Nephron (organoid): Measurements from ENCODE around the gene ZNF416.
A peak's percentile ranks its signal among the peaks of the same experiment; 100 is the strongest.

Source experiments
- H3K27ac Mint-ChIP-seq, 3 experiments: 2 replicates each; pipeline ENCODE4 v1.8.0; 2020; ENCODE audit warnings: mixed read lengths in 3 of 3, mild to moderate bottlenecking in 2 of 3, moderate library complexity in 1 of 3
- H3K27me3 Mint-ChIP-seq: 2 replicates; pipeline ENCODE4 v1.8.0; 2021; ENCODE audit warnings: low read depth, mild to moderate bottlenecking, moderate library complexity, mixed read lengths
- H3K36me3 Mint-ChIP-seq: 2 replicates; pipeline ENCODE4 v1.8.0; 2020; ENCODE audit warnings: low read depth, mixed read lengths
- H3K4me1 Mint-ChIP-seq: 2 replicates; pipeline ENCODE4 v1.8.0; 2020; ENCODE audit warnings: mixed read lengths
- H3K4me3 Mint-ChIP-seq, 3 experiments: 2 replicates each; pipeline ENCODE4 v1.8.0; 2020; ENCODE audit warnings: mild to moderate bottlenecking in 3 of 3, mixed read lengths in 3 of 3, moderate library complexity in 2 of 3
- H3K9me3 Mint-ChIP-seq: 2 replicates; pipeline ENCODE4 v1.8.0; 2020; ENCODE audit warnings: mixed read lengths
- TF ChIP-seq, protein P1 (sequence below), 3 experiments: fragments of 200-600 bp; sonication (generic); IDR thresholded peaks; one replicate each; pipeline ENCODE4 v1.5.0; 2021; ENCODE audit warnings: antibody characterized with exemption in 3 of 3; ENCODE audit not compliant: unreplicated experiment in 3 of 3

ZNF416 gene

DNA sequence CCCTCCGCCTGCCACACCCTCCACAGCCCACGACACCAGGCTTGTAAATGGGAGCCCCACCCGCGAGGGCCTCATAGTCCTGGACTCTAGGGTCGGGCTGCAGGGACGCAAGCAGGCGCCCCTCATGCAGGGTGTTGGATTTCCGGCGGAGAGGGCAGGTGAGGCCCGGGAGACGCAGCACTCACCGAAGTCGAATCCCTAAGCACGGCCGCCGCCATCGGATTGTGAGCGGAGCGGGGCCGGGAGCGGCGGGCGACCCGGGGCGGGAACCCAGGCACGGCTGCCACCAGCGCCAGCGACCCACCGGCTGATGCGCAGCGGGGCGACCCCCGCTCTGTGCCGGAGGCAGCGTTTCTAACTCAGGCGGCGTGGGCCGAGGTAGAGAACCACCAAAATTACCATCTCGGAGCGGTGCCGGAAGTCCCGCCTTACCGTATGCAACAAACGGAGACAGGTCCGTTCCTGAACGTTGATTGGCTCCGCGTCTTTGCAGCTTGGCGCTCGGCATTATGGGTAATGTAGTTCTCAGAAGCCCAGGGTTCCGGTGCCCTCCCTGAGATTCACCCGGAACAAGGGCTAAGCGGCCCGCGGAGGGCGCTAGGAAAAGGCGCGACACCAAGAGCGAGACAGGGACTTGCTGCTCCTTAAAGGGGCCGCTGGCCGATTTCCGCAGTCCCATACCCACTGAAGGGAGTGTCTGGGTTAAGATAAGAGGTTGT is at the start of gene ZNF416:
ZNF416 (minus strand) TSS at position 425 of the 719 bp plus-strand sequence; CDS start at position 218, 207 bp downstream.
- peaks cover 13% of the 10 kb centered on the region for H3K4me1 Mint-ChIP-seq

DNA sequence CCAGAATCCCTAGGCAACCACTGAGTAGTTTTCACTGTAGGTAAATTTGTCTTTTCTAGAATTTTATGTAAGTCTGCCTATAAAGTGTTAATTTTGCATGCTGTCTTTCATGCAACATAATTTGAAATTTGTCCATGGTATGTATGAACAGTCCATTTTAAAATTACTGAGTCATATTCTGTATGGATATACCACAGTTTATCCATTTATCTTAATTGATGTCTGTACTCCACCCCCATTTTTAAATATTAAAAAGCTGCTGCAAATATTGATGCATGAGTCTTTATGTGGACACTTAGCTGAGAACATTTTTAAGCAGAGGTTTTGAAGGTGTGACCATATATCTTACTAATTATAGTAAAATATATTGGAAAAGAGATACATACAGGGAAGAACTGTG is 44.4 kb upstream of the ZNF416 start:
- peaks cover 92% of the 10 kb centered on the region for H3K9me3 Mint-ChIP-seq
- TF ChIP-seq, protein P1, sequence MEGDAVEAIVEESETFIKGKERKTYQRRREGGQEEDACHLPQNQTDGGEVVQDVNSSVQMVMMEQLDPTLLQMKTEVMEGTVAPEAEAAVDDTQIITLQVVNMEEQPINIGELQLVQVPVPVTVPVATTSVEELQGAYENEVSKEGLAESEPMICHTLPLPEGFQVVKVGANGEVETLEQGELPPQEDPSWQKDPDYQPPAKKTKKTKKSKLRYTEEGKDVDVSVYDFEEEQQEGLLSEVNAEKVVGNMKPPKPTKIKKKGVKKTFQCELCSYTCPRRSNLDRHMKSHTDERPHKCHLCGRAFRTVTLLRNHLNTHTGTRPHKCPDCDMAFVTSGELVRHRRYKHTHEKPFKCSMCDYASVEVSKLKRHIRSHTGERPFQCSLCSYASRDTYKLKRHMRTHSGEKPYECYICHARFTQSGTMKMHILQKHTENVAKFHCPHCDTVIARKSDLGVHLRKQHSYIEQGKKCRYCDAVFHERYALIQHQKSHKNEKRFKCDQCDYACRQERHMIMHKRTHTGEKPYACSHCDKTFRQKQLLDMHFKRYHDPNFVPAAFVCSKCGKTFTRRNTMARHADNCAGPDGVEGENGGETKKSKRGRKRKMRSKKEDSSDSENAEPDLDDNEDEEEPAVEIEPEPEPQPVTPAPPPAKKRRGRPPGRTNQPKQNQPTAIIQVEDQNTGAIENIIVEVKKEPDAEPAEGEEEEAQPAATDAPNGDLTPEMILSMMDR (IDR thresholded peaks at IDR 0.05; ENCODE audit: unreplicated experiment in 3 of 3): no peak
- H3K4me1 Mint-ChIP-seq: no peaks in the 10 kb centered on the region
- H3K36me3 Mint-ChIP-seq: peaks cover 98% of the 10 kb centered on the region
- H3K27me3 Mint-ChIP-seq: no peaks in the 10 kb centered on the region
- H3K27ac Mint-ChIP-seq: no peak overlapping the region
- no peak overlapping the region for H3K4me3 Mint-ChIP-seq

More for the DNA sequence above, at the start of gene ZNF416:
- Mint-ChIP-seq H3K36me3 (peaks cover 68% of the 10 kb centered on the region), H3K27me3 (peaks cover 4% of the 10 kb centered on the region), H3K27ac (peak within 1 kb of the TSS; percentile 68 to 80 (median 77)), H3K4me3 (peak within 1 kb of the TSS; percentile 85 to 92 (median 90)), H3K9me3 (peaks cover 73% of the 10 kb centered on the region)
- TF ChIP-seq, protein P1 (IDR thresholded peaks at IDR 0.05; ENCODE audit: unreplicated experiment in 3 of 3): peak in 1 of 3 experiments; percentile 22

DNA sequence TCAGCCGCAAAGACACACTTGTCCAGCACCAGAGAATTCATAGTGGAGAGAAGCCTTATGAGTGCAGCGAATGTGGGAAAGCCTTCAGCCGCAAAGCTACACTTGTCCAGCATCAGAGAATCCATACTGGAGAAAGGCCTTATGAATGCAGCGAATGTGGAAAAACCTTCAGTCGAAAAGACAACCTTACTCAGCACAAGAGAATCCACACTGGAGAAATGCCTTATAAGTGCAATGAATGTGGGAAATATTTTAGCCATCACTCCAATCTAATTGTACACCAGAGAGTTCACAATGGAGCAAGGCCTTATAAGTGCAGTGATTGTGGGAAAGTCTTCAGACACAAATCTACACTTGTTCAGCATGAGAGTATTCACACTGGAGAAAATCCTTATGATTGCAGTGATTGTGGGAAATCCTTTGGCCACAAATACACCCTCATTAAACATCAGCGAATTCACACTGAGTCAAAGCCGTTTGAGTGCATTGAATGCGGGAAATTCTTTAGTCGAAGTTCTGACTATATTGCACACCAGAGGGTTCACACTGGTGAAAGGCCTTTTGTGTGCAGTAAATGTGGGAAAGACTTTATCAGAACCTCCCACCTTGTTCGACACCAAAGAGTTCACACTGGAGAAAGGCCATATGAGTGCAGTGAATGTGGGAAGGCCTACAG is 42.1 kb upstream of the ZNF416 start:
- H3K4me3 Mint-ChIP-seq: no peak overlapping the region
- H3K27ac Mint-ChIP-seq: no peak overlapping the region
- peaks cover 4% of the 10 kb centered on the region for H3K27me3 Mint-ChIP-seq
- no peaks in the 10 kb centered on the region for H3K4me1 Mint-ChIP-seq
- peaks cover 97% of the 10 kb centered on the region for H3K9me3 Mint-ChIP-seq
- peaks cover 100% of the 10 kb centered on the region for H3K36me3 Mint-ChIP-seq
- TF ChIP-seq, protein P1 (IDR thresholded peaks at IDR 0.05; ENCODE audit: unreplicated experiment in 3 of 3): no peak

DNA sequence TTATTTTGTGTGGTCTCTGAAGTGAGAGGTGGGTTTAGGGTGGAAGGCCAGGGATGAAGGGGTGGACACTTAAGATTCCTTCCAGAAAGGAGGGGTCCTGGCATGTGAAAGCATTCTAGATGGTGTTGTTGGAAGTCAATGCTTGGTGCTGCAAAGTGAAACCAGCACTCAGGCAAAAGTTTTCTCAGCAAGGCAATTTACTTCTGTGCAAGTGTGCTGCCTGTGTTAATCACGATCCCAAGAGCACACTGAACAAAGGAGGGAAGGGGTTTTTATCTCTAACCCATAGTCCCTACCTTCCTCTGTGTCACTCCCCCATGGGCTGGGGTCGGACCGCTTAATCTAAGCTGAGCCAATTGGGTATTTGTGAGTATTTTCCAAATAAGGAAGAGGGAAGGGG is 36.6 kb upstream of the ZNF416 start:
- H3K27ac Mint-ChIP-seq: peak overlapping the region; percentile 60 to 92 (median 78)
- H3K36me3 Mint-ChIP-seq: peaks cover 94% of the 10 kb centered on the region

DNA sequence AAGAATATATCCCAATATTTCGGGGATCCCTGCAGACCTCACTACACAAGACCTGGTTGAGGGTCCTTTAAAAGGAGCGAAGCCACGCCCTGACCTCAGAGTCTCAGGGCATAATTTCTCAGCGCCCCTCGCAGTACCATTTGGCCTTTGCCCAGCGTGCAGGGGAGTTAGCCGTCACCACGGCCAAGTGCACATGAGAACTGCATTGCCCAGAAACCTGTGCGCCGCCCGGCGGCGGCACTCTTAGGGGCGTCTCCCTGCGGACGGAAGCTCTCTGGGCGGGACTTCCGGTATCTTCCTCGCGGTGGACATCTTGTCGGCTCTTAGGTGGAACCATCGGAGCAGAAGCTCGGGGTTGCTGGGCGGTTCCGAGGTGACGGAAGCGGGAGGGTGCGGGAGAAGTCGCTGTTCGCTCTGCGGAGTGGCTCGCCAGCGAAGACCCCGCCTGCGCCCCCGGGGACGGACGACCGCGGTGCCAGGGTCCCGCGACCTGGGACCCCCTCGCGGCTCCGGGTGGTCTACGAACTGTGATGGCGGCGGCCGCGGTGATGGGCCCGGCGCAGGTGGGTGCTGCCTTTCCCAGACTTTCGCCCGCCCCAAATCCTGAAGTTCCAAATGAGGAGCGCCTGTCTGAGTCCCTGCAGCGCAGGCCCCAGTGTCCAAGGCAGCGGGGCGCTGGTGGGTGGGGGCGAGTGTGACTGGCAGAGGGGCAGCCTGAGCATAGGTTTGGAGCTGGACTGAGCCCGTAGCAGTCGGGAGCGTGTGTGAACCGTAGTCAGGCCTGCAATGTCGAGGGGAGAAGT is 35.4 kb upstream of the ZNF416 start, which contains the start of gene ZNF134:
ZNF134 (plus strand) TSS at position 302 of the 803 bp plus-strand sequence. CDS start 5,227 bp downstream, outside the sequence.
- Mint-ChIP-seq H3K4me3 (peak within 1 kb of the TSS; percentile 93 to 100 (median 94)), H3K36me3 (peaks cover 87% of the 10 kb centered on the region), H3K27ac (peak within 1 kb of the TSS; percentile 60 to 92 (median 78)), H3K9me3 (peaks cover 83% of the 10 kb centered on the region), H3K27me3 (peaks cover 4% of the 10 kb centered on the region), H3K4me1 (peaks cover 14% of the 10 kb centered on the region)
- TF ChIP-seq, protein P1 (IDR thresholded peaks at IDR 0.05; ENCODE audit: unreplicated experiment in 3 of 3): peak in 1 of 3 experiments; percentile 8

More for the DNA sequence above, 36.6 kb upstream of the ZNF416 start:
- Mint-ChIP-seq H3K27me3 (peaks cover 4% of the 10 kb centered on the region), H3K9me3 (peaks cover 90% of the 10 kb centered on the region), H3K4me3 (peak overlapping the region; percentile 93 to 100 (median 94)), H3K4me1 (peaks cover 14% of the 10 kb centered on the region)
- TF ChIP-seq, protein P1 (IDR thresholded peaks at IDR 0.05; ENCODE audit: unreplicated experiment in 3 of 3): no peak
